Type B pancreatic cell (in vitro differentiated cells): ENCODE measurements around the gene NEURL1. TPM values are rescaled to one million over a fixed set of nuclear protein-coding genes. Genes with fewer than 3 reads are reported as not detected.

Source experiments
- DNase-seq: peaks from one replicate; pipeline ENCODE4 v3.0.0; 2021; ENCODE audit warnings: mixed read lengths; ENCODE audit not compliant: unreplicated experiment; ENCODE audit errors: extremely low spot score
- H3K27ac Mint-ChIP-seq: 2 replicates; pipeline ENCODE4 v1.8.0; 2021; ENCODE audit warnings: mild to moderate bottlenecking, mixed read lengths
- H3K27me3 Mint-ChIP-seq: 2 replicates; pipeline ENCODE4 v1.8.0; 2021; ENCODE audit warnings: mixed read lengths
- H3K36me3 Mint-ChIP-seq: 2 replicates; pipeline ENCODE4 v1.8.0; 2021; ENCODE audit warnings: mixed read lengths
- H3K4me1 Mint-ChIP-seq: one replicate; pipeline ENCODE4 v1.8.0; 2021; ENCODE audit warnings: mixed read lengths; ENCODE audit not compliant: unreplicated experiment
- H3K4me3 Mint-ChIP-seq: 2 replicates; pipeline ENCODE4 v1.8.0; 2021; ENCODE audit warnings: mild to moderate bottlenecking, mixed read lengths
- H3K9me3 Mint-ChIP-seq: 2 replicates; pipeline ENCODE4 v1.8.0; 2021; ENCODE audit warnings: mixed read lengths
- total RNA-seq: library from RNA; stranded (reverse); gene quantifications from 2 replicates; pipeline ENCODE4 v1.2.1, GENCODE V29; 2021; ENCODE audit warnings: low replicate concordance
- TF ChIP-seq, protein P1 (sequence below): fragments of 200-600 bp; sonication (generic); conservative IDR thresholded peaks from 2 replicates; pipeline ENCODE4 v1.5.0; 2021; ENCODE audit warnings: antibody characterized with exemption, mild to moderate bottlenecking

The NEURL1 gene
- total RNA-seq, 1 donor from 2014 or later: 38.3 TPM

DNA sequence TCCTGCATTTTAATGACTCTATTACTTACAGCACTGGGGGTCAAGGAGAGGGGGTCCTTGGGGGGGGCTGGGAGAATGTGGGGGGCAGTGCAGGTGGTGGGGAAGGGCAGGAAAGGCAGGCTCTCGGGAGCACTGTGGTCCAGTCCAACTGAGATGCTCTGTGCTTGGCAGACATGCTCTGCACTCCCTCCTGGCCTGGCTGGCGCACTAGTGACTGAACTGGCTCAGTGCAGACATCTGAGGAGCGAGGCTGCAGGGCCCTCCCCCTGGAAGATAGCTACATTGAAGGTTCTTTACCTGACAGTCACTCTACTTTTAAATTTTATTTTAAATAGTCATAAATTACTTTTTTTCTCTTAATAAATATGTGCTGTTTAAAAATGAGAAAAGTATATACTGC is 105.7 kb downstream of the NEURL1 start:
- peaks cover 9% of the 10 kb centered on the region for H3K36me3 Mint-ChIP-seq
- TF ChIP-seq, protein P1, sequence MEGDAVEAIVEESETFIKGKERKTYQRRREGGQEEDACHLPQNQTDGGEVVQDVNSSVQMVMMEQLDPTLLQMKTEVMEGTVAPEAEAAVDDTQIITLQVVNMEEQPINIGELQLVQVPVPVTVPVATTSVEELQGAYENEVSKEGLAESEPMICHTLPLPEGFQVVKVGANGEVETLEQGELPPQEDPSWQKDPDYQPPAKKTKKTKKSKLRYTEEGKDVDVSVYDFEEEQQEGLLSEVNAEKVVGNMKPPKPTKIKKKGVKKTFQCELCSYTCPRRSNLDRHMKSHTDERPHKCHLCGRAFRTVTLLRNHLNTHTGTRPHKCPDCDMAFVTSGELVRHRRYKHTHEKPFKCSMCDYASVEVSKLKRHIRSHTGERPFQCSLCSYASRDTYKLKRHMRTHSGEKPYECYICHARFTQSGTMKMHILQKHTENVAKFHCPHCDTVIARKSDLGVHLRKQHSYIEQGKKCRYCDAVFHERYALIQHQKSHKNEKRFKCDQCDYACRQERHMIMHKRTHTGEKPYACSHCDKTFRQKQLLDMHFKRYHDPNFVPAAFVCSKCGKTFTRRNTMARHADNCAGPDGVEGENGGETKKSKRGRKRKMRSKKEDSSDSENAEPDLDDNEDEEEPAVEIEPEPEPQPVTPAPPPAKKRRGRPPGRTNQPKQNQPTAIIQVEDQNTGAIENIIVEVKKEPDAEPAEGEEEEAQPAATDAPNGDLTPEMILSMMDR: no peak
- peak overlapping the region; percentile 50 for H3K27ac Mint-ChIP-seq
- H3K9me3 Mint-ChIP-seq: no peaks in the 10 kb centered on the region
- no peak for DNase-seq
- H3K27me3 Mint-ChIP-seq: no peaks in the 10 kb centered on the region
- H3K4me1 Mint-ChIP-seq: peaks cover 20% of the 10 kb centered on the region
- H3K4me3 Mint-ChIP-seq: no peak overlapping the region

DNA sequence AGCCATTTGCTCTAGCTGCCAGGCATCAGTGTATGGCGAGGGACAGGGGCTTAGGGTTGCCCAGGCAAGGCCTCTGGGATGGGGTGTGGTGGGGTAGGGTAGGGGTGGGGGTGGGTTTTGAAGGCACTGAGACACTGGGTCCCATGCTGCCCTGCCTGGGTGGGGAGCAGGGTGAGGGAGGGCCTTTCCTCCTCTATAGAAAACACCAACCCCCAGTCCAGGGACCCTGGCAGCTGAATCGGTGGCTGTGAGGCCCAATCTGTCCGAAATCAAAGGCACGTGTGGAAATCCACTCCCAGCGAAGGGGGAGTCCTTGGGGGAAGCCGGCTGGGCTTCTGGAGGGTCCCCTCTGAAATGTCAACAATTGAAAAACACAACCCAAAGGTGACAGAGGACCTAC is 106.4 kb downstream of the NEURL1 start:
- Mint-ChIP-seq H3K36me3 (peaks cover 11% of the 10 kb centered on the region), H3K27me3 (no peaks in the 10 kb centered on the region), H3K9me3 (no peaks in the 10 kb centered on the region), H3K4me3 (no peak overlapping the region), H3K4me1 (peaks cover 16% of the 10 kb centered on the region), H3K27ac (no peak overlapping the region)
- TF ChIP-seq, protein P1: no peak
- no peak for DNase-seq

DNA sequence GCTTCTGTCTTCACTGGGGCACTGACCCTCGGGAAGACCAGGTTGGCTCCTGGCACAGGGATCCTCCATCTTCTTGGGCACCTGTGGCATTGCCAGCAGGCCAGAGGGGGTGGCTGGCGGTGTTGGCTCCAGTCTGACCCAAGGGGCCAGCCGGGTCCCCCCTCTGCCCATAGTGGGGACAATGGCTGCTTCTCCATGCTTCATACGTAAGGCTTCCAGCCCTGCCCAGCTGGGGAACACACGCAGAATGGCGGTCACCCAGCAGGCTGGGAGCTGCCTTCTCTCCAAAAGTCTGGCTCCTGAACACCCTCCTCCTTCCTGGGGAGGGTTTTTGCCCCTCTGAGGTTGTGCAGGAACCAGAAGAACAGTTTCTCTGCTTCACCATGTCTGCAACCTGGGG is 106.8 kb downstream of the NEURL1 start:
- no peak overlapping the region for H3K4me3 Mint-ChIP-seq
- TF ChIP-seq, protein P1: no peak
- no peaks in the 10 kb centered on the region for H3K27me3 Mint-ChIP-seq
- DNase-seq: no peak
- no peaks in the 10 kb centered on the region for H3K9me3 Mint-ChIP-seq
- H3K4me1 Mint-ChIP-seq: peaks cover 16% of the 10 kb centered on the region
- H3K27ac Mint-ChIP-seq: peak overlapping the region; percentile 72
- peaks cover 11% of the 10 kb centered on the region for H3K36me3 Mint-ChIP-seq

DNA sequence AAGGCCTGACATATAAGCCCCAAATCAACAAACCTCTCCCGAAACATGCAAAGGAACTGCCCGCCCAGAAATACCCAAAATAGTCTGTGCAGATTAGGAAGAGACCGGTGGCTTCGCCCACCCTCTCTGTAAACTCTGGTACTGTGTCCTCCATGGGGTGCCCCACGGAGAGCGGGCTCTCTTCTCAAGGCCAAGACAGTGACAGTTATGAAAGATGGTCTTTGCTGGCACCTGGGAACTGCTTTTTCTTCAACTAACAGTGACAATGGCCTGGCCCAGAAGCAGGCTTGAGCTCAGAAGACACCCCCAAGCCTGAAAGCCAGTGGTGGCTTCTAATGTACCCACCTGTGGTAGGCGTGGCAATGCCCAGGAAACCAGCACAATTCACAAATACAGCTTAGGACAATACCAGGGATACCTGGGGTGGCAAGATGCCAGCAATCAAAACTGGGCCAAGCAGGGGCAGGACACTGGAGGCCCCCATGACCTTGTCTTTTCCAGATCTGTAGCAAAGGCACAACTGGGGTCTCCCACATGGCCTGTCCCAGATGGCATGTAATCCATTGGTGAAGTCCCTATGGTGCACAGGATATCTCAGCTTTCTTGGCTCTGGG is 107.6 kb downstream of the NEURL1 start:
- no peaks in the 10 kb centered on the region for H3K9me3 Mint-ChIP-seq
- TF ChIP-seq, protein P1: no peak
- no peak for DNase-seq
- peaks cover 16% of the 10 kb centered on the region for H3K4me1 Mint-ChIP-seq
- H3K27ac Mint-ChIP-seq: peak overlapping the region; percentile 72
- H3K4me3 Mint-ChIP-seq: no peak overlapping the region
- H3K36me3 Mint-ChIP-seq: peaks cover 17% of the 10 kb centered on the region
- H3K27me3 Mint-ChIP-seq: no peaks in the 10 kb centered on the region

DNA sequence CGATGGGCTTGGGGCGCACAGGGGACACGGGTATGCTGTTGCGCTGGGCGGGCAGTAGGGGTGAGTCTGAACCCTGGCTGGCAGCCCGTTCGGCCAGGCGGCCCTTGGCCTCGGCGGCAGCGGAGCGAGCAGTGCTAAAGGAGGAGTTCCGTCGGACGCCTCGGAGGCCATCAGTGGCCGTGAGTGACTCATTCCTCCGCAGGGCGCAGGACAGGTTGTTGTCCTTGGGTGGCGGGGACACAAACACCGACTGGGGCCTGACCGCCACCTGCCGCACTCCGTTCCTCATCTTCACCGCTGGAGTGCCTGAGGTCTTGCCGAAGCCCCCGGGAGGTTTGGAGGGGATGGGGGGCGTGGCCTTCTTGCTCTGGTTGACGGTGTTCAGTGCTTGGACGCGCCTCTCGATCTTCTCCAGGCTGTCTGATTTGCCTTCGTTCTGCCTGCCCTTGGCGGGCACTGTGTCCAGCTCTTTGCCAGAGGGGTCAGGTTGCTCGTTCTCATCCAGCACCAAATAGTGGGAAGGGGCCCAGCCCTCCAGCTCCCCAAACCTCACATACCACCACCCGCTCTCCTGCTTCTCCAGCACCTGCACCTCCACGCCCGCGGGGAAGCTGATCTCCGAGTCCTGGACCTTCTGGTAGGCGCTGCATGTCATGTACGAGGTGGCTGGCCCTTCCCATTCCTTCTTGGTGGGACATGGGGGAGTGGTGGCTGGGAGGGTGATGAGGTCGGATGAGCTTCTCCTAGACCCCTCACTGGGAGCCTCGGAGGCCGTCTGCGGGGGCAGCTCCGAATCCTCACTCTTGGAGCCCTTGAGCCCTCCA is 108.7 kb downstream of the NEURL1 start:
- DNase-seq: no peak
- H3K4me3 Mint-ChIP-seq: no peak overlapping the region
- peaks cover 16% of the 10 kb centered on the region for H3K4me1 Mint-ChIP-seq
- TF ChIP-seq, protein P1: no peak
- H3K9me3 Mint-ChIP-seq: no peaks in the 10 kb centered on the region
- no peak overlapping the region for H3K27ac Mint-ChIP-seq
- H3K27me3 Mint-ChIP-seq: no peaks in the 10 kb centered on the region
- peaks cover 18% of the 10 kb centered on the region for H3K36me3 Mint-ChIP-seq
